A549 (cell line): Measurements from ENCODE around the gene IQCE.

Experiments
- CTCF ChIP-seq: fragments of >200 bp; sonication (Bioruptor Twin); formaldehyde crosslinking; IDR thresholded peaks from 3 replicates; pipeline ENCODE4 v1.5.1; 2016
- ELK1 ChIP-seq: fragments of 150-350 bp; IDR thresholded peaks from 2 replicates; pipeline ENCODE4 v1.6.1; 2014; ENCODE audit warnings: low read depth, mild to moderate bottlenecking, low read length
- EP300 ChIP-seq, 2 experiments: fragments of >200 bp; sonication (Bioruptor Twin); formaldehyde crosslinking; IDR thresholded peaks; 2 replicates in 1 of 2; 3 replicates in 1 of 2; pipeline ENCODE4 v1.6.1; 2016 to 2017
- POLR2A ChIP-seq: IDR thresholded peaks from 2 replicates; pipeline ENCODE4 v1.6.1; 2012; ENCODE audit warnings: mild to moderate bottlenecking, low read length
- RAD21 ChIP-seq, 2 experiments: fragments of >200 bp in 1 of 2; sonication (Bioruptor Twin) in 1 of 2; formaldehyde crosslinking in 1 of 2; IDR thresholded peaks in 1 of 2; conservative IDR thresholded peaks in 1 of 2; 2 replicates in 1 of 2; 3 replicates in 1 of 2; pipeline ENCODE4 v1.6.1; 2012 to 2018; ENCODE audit warnings: inconsistent platforms in 1 of 2
- RFX5 ChIP-seq: fragments of 450-650 bp; IDR thresholded peaks from 2 replicates; pipeline ENCODE4 v1.7.1; 2014; ENCODE audit warnings: antibody characterized with exemption, mild to moderate bottlenecking, moderate library complexity

GRCh38 chr7:2519119-2519930, 39.5 kb upstream of the IQCE start, which contains the start of gene LFNG:
- TF ChIP-seq POLR2A: peak; percentile 100
- TF ChIP-seq EP300 (IDR thresholded peaks at IDR 0.05): no peak
- TF ChIP-seq RFX5: no peak
- no peak for TF ChIP-seq CTCF
- no peak for TF ChIP-seq ELK1
- no peak for TF ChIP-seq RAD21 (conservative IDR thresholded peaks at IDR 0.05 in 1 of 2, IDR thresholded peaks at IDR 0.05 in 1 of 2)
